Stimulated activated naive CD4-positive, alpha-beta T cell (primary cell): ENCODE results near the gene SLBP.

Source experiments
- DNase-seq, 6 experiments: peaks; one replicate each; lab custom pipeline; 2025; lab: John Stamatoyannopoulos, UW

SLBP gene

DNA sequence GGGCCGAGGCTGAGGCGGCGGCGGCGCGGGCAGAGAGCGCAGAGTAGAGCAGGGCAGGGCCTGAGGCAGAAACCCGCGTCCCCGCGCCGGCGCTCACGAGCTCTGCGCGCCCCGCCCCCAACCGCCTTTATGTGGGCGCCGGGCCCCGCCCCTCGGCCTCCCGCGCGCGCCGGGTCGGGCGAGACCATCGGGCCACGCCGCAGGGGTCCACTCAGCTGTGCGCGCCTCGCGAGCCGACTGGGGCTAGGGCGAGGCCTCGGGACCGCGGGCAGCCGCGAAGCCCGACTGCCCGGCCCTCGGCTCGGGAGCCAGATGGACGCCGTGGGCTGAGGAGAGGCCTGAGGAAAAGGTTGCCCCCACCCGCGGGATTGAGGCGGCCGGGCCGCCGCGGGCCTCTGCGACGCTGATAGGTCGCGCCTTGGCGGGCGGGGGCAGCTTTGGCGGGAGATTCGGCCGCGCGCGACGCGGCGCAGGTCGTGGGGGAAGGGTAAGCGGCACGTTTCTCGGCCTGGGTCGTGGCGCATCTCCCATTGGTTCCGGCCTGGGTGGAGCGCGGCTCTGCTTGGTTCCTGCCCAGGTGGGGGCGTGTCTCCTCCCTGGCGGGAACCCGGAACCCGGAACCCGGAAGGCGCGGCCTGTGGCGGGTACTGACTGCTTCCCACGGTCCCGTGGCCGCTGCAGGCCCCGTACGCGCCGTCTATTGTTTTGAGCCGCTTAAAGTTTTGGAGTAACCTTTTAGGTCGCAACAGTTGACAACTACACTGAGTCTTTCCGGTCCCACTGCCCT, at the start of gene SLBP:
TSS of gene SLBP (minus strand) at position 104 of the 787 bp plus-strand sequence. CDS start 131 bp downstream, outside the sequence.
- peak; percentile 98 to 99 (median 98) for DNase-seq

- no peak for DNase-seq
Observed at GRCh38 chr4:1761130-1761689, 49.1 kb upstream of the SLBP start.

DNA sequence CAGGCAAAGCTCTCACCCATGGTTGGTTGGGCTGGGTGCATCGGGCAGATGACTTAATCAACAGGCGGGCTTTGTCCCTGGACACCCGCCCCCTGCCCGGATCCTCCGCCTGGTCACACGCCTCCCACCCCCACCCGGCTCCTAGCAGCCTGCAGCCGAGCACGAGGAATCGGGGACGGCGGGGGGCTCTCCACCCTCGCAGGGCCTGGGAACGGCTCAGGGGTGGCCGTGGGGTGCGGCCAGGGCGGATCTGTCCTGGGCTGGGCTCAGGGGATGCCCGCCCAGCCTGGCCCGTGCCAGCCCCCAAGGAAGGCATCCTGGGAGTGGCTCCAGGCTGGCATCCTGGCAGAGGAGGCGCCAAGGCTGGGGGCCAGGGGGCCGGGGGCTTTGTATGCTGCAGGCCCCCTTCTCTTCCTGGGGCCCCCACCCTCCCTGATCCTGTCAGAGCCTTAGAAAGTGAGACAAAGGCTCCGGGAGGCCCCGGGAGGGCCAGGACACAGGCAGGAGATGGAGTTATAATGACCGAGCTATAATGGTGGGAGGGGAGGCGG, 48.5 kb upstream of the SLBP start:
- DNase-seq, result no peak

DNA sequence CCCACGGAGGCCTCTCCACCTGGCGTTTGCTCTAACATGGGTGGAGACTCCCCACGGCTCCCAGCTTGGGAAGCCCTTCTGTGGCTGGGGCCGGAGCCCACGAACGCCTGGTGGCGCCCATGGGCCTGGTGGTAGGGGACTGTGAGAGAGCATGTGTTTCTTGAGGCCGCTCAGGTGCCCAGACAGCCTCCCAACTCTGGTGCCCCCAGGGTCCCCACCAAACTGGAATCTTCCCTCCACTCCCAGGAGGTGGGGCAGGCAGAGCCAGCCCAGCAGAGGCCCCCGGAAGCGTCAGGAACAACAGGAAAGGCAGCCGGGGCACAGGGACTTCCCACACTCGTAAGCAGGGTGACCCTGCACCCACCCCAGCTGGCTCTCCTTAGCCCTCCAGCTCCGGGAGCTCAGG, 47.7 kb upstream of the SLBP start:
- no peak for DNase-seq

DNA sequence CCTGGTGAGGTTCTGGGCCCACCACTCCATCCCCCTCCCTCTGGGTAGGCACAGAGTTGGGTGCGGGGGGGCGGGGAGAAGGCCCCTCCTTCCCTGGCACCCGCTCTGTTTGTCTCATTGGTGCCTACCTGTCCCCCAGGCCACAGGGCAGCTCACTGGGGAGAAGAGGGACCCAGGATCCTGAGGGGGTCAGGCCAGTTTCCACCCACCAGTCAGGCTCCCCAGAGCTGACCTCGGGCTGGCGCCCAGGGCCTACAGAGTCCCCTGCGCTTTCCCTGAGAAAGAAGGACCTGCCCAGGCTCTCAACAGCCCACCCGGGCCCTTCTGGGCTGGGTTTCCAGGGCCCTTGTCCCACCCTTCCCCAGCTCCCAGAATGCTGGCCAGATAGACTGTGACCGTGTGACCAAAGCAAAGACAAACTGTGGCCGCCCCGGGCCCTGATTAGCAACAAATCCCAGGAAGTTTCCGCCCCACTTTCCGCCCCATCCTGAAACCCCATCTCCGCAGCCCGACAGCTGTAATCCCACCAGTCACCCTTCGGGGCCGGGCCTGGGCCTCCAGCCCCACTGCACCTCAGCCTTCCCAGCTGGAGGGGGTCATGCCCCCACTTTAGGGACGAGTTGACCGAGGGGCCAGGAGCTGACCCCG, 47.2 kb upstream of the SLBP start:
- no peak for DNase-seq

DNA sequence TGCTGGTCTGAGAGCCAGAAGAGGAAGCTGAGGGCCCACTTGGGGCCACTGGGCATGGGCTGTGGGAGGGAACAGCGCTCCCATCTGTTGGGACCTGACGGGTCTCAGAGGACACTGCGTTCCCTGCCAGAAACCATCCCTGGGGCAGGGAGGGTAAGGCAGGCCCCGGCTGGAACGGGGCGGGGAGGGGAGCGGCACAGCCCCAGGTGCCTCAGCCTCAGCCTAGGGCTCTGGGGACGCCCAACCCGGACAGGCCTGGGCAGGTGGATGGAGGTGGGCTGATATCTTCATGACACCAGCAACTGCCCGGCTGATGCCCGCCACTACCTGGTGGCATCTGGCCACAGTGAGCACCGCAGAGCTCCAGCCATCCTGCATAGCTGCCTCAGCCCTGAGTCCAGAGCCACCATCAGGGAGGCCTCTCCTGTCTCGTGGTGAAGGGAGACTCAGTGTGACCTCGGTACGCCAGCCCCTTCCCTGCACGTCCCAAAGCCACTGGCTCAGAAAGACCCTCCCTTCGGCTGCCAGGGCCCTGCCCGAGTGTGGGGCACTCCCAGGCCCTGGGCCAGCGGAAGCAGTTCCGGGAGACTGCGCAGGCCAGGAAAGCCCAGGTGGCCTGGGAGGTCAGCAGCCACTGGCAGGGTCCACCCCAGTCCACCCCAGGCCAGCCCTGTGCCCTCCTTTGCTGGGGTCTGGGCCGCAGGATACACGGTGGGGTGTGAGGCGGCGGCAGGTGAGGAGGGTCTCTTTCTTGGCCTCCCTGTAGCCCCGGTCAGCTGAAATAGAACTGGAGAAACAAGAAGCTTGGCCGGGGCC, 46.4 kb upstream of the SLBP start:
- DNase-seq, result no peak

- DNase-seq, result no peak
Observed at GRCh38 chr4:1757836-1758235, 45.7 kb upstream of the SLBP start.

DNA sequence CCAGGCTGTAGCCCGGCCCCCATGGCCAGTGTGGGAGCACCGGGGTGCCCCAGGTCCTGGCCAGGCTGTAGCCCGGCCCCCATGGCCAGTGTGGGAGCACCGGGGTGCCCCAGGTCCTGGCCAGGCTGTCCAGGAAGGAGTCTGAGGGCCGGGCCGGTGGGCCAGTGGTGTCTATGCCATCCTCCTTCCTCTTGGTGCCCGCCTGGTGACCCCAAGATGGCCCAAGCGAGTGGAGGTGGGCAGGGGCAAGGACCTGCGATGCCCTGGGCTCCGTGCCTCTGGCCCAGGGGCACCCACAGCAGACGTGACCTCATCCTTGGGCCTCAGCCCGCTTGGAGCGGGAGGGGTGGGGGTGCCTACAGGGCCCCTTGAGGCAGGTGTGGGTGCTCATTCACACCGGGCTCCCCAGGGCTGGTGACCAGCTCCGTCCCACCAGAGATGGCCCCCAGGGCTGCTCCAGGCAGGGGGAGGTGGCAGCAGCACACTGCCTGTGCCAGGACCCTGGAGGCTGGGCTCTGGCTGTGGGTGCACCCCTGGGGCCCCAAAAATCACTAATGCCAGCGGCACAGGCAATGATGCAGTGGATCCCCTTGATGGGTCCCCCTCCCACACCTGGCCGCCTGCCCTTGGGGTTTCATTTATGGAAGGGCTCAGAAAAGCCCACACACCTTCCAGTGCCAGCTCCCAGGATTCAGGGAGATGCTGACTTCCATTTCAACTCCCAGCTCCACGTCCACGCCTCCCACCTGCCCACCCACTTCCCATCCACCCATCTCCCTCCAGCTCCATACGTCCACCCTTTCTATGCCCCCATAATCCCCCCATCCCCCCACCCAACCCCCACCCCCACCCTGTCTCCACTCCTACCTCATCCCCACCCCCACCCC, 45.0 kb upstream of the SLBP start:
- no peak for DNase-seq

- no peak for DNase-seq
Observed at GRCh38 chr4:1756079-1756478, 44.0 kb upstream of the SLBP start.

DNA sequence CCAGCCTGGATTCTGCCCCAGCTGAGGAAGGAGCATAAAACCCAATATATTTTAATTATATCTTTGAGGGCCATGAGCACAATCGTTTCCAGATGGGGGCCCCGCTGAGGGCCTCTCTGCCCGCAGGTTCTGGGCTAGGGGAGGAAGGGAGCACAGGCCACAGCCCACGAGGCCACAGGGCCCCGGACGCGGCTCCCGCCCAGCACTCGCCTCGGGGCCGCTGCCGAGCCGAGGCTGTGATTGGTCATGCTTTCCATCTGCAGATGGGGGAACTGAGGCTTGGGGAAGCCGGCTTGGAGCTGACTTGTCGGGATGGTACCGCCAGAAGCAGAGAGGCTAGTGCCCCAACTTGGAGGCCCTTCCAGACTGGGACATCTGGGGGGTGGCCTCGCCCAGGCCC, 43.2 kb upstream of the SLBP start:
- DNase-seq, result no peak

- no peak for DNase-seq
Observed at GRCh38 chr4:1754336-1754735, 42.2 kb upstream of the SLBP start.

- no peak for DNase-seq
Observed at GRCh38 chr4:1753697-1754311, 41.7 kb upstream of the SLBP start.

DNA sequence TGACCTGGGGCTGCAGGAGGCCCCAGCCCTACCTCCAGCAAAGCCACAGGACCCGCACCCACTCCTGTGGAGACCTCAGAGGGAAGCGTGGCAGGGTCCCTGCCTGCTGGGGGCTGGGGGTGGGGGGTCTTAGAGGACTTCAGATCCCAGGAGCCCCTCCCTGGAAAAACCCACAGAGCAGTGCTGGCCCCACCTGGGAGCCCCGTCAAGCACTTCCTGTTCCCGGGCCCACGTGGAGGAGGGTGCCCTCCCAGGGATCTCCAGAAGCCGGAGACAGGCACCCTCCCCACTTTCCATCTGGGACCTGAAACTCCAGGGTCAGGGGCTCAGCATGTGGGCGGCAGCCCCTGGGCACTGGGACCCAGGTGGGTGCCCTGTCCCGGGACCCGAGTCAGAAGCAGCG, 41.2 kb upstream of the SLBP start:
- no peak for DNase-seq

DNA sequence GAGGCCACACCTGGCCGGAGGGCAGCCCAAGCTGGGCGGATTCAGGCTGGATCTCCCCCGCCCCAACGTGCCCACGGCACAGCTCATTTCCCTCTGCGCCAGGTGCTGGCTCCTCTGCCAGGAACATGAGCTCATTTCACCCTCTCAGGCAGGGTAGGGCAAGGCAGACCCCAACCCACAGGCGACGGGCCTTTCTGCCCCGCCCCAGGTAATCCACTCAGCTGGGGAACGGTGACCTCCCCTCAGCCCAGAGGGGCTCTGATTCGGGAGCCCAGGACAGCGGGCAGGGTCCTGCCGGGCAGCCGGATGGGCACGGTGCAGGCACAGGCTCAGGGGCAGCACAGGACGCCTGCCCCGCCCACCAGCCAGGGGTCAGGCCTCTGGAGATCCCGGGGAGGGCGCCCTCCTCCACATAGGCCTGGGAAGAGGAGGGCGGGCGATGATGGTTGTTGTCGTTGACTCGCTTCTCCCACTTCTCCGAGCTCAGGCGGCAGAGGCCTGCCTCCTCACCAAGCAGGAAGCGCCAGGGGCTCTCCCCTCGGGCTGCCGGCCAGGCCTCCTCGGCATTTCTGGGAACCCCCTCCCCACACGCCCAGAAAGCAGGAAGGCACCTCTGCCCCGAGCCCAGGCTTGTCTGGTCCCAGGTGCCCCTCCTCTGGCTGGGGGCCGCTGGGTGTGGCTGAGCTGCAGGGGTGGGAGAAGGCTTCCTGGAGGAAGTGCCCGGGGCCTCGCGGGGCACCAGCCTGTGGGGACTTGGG, 40.3 kb upstream of the SLBP start:
- no peak for DNase-seq

DNA sequence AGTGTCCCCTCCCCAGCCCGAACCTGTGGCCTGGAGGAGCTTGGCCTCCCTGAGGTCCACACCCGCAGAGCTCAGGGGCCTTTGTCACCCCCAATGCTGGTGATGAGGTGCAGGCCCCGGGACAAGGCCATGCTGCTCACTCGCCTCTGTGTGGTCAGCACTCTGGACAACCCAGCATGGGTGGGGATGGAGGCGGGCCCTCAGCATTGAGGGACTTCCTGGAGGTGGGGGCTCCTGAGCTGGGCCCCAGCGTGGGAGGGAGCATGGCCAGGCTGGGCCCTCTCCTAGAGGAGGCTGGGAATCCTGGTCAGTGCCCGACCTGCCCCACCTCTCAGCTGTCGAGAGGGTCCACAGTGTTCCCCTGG, 39.8 kb upstream of the SLBP start:
- no peak for DNase-seq

GRCh38 chr4:1751155-1751918, 39.2 kb upstream of the SLBP start:
- no peak for DNase-seq

DNA sequence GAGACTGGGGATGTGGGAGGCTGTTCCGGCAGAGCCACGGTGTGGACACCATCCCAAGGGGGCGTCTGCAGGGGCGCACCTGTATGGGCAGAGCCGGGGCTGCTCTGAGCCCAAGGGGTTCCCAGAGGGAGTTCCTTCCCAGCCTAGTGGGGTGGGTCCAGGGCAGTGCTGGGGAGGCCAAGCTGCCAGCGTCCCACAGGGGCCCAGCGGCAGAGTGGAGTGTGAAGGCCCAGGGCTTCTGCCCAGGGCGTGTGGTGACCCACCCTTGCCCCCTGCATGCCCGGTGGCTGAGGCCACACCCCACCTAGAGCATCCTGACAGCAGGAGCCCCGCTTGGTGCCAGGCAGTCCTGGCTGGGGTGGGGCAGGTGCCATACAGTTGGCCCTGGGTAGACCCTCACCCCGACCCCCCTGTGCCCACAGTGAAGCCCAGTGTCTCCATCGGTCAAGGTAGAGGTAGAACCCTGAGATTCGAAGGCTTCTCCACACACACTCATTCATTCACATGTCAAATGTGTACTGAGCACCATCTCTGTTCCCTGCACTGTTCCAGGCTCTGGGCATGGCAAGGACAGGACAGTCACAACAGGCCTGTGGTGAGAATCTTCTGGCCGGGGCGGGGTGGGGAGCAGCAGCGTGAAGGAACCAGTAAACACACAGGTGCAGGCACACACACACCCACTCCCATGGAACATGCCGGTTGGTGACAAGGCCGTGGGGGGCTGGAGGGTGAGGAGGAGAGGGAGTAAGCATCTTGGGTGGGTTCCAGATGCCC, 38.4 kb upstream of the SLBP start:
- DNase-seq, result no peak

DNA sequence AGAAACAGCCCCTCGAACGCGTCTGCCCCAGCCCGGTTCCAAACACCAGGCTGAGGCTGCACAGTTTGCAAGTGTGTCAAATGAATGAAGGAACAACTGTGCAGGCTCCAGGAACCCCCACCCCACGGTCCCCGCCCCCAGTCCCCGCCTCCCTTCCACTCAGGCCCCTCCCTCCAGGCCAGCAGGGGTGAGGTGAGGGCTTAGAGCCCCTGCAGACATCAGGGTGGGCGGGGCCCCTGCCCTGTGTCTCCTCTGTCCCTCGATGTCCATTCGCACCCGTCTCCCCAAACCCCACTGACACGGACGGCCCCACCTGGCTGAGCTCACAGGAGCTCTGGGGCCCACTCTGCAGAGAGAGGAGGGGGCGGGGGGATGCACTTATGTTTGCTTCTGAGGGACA, 37.7 kb upstream of the SLBP start:
- DNase-seq, result no peak
